Stimulated activated CD8-positive, alpha-beta memory T cell treated with anti-CD3 and anti-CD28 coated beads, Interleukin-15, amount 100 ng/mL, for 4 hours (primary cell): Measurements from ENCODE around the gene SYN1.

ENCODE experiments used
- DNase-seq, 2 donors: peaks; one replicate each; pipeline ENCODE4 v3.0.0-alpha.2; 2020; ENCODE audit warnings: low read depth in 2 of 2

SYN1 gene

DNA sequence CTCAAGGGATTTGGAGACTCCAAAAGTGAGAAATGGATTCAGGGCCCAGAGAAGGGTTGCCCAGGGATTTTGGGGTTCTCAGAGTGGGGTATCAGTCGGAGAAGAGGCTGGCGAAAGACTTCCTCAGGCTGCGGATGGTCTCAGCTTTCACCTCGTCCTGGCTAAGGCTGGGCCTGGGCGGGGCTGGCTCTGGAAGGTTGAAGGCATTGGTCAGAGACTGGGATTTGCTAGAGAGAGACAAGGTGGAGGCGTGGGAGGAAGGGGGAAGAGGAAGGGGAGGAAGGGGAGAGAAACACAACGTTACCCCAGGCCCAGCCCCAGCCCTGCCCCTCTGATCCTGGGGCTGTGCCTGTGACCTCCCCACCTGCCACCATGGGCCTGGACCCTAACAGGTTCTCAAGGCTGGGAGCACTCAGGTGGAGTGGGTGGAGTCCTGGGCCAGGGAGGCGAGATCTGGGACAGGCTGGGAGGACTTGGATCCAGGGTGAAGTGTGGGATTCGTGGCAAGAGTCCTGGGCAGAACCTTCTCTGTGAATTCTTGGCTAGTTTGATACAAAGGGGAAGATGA, 46.8 kb downstream of the SYN1 start:
- no peak for DNase-seq

DNA sequence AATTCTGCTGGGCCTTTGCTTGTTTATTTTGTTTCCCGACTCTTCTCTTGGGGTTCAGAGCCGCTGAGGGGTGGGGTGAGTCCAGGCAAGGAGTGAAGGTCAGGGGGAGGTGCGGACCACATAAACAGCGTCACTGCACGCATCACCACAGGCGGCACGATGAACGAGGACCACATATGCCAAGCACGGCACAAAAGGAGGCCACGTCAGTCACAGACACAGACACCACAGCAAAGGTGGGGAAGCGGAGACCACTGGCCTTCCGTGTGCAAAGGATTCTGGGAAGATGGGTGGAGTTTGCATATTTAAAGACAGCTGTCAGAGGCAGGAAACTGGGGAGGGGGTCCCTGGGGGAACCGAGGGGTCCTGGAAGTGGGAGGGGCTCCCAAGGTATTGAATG, 47.8 kb downstream of the SYN1 start:
- no peak for DNase-seq

DNA sequence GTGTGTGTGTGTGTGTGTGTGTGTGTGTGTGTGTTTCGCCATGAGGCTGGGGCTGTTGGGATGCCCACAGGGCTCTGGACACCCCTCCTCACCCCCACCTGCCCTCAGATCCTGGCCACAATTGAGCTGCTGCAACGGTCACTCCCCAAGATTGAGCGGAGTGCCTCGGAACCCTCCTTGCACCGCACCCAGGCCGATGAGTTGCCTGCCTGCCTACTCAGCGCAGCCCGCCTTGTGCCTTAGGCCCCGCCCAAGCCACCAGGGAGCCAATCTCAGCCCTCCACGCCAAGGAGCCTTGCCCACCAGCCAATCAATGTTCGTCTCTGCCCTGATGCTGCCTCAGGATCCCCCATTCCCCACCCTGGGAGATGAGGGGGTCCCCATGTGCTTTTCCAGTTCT, 48.4 kb downstream of the SYN1 start:
- no peak for DNase-seq

DNA sequence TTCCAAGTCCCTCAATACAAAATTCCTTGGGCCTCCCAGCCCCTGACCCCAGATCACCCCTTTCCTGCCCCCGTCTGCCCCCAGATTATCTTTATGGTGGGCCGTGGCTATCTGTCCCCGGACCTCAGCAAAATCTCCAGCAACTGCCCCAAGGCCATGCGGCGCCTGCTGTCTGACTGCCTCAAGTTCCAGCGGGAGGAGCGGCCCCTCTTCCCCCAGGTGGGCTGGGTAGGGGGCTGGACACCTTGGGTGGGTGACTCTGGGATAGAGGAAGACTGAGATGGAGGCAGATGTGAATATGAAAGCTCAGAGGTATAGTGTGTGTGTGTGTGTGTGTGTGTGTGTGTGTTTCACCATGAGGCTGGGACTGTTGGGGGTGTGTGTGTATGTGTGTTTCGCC, 48.9 kb downstream of the SYN1 start:
- DNase-seq: no peak

DNA sequence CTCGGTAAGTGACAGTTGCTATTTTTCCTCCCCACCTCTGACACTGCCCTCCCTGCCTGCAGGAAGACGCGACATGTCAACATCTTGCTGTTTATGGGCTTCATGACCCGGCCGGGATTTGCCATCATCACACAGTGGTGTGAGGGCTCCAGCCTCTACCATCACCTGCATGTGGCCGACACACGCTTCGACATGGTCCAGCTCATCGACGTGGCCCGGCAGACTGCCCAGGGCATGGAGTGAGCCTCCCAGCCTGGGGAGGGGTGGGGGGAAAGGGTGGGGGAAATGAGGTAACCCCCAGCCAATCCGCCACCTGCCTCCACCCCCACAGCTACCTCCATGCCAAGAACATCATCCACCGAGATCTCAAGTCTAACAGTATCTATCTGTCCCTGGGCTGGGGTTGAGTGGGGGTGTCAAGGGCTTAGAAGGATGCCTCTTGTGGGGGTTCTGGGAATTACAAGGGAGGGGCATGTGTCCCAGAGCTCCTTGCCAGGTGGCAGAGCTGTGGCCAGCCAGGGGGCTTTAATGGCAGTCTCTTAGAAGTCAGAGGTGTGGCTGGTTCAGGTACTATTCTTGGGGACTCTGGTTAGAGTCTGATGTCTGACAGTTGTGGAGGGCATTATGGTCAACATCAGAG, 50.9 kb downstream of the SYN1 start:
- DNase-seq: no peak

DNA sequence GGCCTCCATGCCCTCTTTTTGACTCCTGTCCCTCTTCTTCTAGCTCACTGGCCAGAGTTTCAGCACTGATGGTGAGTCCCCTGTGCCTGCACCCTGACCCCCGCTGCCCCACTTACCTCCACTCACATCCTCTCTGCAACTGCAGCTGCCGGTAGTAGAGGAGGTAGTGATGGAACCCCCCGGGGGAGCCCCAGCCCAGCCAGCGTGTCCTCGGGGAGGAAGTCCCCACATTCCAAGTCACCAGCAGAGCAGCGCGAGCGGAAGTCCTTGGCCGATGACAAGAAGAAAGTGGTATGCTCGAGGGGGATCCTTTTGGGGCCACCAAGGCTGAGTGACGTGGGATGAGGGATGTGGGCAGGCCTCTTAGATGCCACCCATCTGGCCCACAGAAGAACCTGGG, 52.8 kb downstream of the SYN1 start:
- no peak for DNase-seq

DNA sequence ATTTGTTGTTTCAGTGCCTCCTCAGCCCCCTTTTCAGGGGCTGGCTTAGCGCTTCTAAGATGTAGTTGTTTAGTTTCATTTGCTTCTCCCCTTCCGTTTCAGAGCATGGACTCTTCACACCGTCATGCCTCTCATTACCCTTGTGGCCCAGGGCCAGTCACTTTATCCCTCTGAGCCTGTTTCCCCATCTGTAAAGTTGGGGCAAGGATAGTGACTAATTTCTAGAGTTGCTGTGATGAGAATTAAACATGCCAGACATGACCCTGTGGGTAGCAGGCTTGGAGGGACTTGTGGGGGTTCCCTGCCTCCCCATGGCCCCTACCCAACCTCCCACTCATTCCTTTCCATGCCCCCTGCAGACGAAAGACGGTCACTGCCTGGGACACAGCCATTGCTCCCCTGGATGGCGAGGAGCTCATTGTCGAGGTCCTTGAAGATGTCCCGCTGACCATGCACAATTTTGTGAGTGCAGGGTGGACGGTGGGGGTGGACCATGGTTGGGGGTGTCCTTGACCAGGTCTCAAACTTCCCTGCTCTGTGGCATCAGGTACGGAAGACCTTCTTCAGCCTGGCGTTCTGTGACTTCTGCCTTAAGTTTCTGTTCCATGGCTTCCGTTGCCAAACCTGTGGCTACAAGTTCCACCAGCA, 55.1 kb downstream of the SYN1 start:
- DNase-seq: no peak

DNA sequence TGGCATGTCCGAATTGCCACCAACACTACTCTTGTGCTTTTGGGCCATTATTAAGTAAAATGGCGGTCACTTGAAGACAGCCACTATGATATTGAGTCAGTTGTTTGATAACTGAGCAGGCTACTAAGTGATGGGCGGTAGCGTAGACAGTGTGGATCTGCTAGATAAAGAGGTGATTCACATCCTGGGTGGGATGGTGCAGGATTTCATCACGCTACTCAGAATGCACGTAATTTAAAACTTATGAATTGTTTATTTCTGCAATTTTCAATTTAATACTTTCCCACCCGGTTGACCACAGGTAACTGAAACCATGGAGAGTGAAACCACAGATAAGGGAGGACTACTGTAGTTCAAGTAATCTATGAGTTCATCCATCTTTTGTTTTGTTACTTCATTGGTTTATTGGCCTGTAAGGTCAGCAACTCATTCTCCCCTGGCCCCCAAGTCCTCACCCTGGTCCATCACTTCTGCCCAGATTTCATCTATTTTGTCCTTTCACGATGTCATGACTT, 55.8 kb downstream of the SYN1 start:
- no peak for DNase-seq

DNA sequence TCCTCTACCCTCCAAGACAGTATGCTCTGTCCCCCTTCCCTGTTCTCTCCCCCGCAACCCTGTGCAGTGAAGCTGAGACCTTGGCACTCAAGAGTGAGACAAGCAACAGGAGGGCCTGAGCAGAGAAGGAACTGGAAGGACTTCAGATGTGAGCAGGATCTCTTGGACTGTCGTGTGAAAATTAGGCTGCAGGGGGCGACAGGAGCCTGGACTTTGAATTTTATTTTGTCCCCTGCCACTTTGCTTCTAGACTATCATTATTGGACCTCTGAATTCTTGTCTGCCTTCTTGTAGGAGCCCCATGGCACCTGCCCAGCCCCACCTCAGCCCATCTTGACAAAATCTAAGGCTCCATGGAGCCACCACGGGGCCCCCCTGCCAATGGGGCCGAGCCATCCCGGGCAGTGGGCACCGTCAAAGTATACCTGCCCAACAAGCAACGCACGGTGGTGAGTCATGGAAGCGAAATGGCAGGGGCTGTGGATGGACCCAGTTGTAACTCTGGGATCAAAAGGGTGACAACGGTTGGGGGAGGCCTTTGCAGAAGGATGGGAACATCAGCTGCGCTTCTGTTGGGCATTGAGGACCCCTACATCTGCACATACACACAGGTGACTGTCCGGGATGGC, 56.9 kb downstream of the SYN1 start:
- no peak for DNase-seq

DNA sequence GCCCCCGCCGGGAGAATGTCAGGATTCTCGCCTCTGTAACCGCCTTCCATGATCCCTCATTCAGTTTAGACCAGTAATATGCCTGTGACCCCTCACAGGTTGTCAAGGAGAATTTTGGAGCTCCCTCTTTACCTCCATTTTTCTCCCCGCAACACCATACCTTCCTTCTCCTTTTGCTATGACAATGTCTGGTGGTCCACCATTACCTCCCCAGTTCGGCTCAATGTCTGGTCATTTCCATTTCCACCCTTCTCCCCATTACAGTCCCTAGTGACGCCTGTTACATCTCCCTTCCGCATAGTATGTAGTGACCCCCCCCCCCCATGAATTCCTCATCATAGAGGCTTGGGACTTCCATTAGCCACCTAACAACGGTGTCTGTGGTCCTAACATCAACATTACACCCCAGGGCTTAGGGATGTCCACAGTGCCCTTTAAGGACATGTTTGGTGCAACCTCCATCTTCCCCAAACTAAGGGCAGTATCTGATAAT, 58.0 kb downstream of the SYN1 start:
- DNase-seq: no peak

DNA sequence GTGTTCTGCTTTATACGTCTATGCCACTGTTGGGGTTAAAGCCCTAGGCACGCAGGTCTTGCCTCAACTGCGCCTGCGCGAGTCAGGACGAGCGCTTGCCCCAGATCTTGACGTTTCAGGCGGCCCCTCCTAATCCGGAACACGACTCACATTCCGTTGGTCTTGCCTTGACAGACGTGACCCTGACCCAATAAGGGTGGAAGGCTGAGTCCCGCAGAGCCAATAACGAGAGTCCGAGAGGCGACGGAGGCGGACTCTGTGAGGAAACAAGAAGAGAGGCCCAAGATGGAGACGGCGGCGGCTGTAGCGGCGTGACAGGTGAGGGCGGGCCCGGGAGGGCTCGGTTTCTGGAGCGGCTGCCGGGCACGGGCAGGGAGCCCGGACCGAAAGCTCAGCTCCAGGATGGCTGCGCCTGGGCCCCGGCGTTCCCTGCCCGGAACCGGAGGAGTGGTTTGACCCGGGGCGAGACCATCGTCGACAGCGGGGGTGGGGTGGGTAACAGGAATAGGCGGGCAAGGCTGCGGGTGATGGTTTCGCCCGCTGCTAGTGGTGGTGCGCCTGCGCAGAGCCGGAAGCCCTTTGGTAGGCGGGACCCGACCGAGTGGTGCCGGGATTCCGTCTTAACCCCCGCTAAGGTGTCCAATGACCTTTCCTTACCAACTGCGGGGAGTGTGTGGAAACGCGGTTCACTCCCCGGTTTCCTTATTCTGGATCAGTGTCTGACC, 58.6 kb downstream of the SYN1 start, which contains the start of gene ARAF:
Gene ARAF (plus strand): TSS at position 272 of the 725 bp plus-strand sequence. CDS start 1,763 bp downstream, outside the sequence.
- peak; percentile 87 to 95 for DNase-seq

DNA sequence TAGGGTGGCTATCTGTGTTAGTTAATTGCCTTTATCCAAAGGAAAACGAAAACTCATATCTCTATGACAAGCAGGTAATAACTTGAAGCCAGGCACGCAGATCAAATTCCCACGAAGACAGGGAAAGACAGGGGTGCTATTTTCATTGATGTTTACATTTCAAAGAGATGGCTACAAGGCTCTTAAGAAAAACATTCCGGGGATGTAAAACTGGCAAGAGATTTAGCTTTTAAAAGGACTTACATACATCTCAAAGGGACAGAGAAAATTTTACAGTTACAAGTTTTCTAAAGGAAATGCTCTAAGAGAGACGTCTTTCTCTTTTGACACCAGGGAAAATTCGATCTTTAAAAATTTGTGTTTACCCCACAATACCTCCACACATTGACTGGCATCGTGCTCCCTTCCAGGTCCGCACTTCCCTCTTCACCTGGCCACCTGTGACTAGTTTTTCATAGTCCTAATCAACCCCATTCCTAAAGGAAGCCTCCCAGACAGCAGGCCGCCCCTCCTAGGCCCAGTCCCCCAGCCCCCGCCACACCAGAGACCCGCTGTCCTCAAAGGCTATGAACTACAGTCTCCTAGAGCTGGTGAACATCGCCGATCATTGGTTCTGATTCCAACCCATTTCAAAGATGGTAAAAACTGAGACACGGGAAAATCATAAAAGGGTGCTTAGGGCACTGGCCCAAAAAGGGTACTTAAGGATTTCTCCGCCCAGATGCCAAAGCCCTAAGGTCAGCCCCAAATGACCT, 59.3 kb downstream of the SYN1 start:
- no peak for DNase-seq

DNA sequence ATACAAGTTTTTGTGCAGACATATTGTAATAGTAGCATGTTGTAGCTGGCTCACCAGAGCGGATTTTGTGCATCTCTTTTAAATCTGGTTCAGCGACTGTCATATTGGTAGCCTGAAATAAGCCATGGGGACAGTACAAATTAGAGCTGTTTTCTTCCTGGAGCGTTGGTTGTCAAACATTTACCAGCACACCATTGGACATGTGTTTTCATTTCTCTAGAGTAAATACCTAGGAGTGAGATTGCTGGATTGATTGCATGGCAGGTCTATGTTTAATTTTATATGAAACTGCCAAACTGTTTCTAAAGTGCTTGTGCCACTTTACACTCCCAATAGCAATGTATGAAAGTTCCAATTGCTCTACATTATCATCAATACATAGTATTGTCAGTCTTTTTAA, 61.2 kb downstream of the SYN1 start:
- DNase-seq: no peak

DNA sequence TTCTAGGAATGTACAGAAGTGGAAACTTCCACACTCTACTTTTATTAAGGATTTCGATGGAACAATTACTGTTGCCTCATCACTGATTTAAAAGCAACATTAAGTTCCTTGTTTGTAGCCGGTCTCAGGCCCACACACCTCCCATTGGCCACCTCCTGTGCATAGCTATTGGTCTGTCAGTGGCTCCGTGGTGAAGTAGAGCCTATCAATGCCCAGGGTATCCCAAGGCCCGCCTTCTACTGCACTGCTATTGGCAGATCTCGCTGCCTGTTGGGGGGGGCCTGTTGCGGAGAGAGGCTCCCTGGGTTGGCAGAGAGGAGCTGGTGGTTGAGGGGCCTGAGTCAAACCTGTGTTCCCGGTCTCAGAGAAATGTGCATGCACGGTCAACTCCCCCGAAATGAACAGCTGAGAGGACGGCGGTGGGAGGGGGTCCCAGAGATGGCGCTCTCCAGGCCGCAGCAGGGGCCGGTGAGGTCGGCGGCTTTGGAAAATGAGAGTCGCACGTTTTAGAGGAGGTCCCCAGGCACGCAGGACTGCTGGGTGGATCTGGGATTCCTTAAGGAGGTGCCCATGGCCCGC, 63.5 kb downstream of the SYN1 start:
- DNase-seq: peak; percentile 63 to 72

DNA sequence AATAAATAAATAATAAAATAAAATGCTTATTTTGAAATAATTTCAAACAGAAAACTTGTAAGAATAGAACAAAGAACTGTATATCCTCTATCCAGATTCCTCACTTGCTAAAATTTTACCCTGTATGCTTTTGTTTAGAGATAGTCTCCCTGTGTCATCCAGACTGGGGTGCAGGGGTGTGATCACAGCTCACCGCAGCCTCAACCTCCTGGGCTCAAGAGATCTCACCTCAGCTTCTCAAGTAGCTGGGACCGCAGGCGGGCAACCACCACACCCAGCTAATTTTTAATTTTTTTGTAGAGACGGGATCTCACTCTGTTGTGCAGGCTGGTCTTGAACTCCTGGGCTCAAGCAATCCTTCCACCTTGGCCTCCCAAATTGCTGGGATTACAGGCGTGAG, 76.2 kb downstream of the SYN1 start:
- DNase-seq: no peak

DNA sequence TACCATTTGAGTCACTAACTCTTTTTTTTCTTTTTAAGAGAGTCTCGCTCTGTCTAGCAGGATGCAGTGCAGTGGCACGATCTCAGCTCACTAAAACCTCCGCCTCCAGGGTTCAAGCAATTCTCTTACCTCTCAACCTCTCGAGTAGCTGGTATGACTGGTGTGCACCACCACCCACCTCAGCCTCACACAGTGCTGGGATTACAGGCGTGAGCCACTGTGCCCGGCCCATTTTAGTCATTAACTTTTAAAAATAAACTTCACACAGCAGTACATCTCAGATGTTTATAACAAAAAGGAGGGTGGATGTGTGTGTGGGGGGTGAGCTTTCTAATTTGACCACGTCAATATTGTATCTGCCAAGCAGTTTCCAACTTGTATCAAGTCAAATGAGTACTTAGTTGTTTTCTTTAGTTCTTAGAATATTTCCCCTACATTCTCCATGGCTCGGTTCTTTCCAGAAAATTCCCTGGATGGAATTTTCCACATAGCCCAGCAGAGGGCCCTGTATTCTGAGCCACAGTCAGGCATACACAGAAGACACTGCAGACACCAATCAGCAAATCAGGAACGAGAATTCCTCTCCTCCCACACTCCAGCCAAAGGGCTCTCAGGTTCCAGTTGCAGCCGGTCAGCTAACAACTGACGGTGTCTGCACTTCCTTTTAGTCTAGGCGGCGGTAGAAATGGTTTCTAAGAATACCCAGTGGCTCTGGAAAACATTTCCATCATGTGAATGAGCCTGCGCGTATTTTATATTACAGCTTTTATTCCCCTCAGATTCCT, 78.7 kb downstream of the SYN1 start:
- no peak for DNase-seq

DNA sequence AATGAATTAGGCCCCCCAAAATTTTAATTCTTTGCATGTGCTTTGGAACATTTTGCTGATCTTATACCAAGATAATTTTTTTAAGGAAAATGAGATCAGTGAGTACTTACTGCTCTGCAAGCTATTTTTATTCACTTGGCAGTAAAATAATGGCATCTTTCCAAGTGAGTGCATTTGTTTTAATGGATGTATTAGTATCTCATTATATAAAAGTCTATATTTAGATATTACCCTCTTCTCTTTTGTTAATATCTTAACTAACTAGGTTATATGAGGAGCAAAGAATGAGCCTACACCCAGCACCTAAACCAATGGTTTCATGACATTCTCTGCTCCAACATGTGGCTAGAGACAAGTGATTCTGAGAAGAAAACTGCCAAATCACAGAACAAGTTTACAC, 79.8 kb downstream of the SYN1 start:
- DNase-seq: no peak

DNA sequence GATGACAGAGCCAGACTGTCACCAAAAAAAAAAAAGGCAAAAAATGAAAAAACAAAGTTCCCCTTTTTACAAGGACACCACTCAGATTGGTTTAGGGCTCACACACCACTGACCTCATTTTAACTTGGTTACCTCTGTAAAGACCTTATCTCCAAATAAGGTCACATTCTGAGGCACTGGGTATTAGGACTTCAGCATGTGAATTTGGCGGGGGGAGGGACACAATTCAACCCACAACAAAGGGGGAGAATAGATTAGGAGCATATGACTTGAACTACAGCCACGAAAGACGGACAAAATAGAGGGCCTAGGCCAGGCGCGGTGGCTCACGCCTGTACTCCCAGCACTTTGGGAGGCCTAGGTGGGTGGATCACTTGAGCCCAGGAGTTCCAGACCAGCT, 89.6 kb downstream of the SYN1 start:
- DNase-seq: no peak

DNA sequence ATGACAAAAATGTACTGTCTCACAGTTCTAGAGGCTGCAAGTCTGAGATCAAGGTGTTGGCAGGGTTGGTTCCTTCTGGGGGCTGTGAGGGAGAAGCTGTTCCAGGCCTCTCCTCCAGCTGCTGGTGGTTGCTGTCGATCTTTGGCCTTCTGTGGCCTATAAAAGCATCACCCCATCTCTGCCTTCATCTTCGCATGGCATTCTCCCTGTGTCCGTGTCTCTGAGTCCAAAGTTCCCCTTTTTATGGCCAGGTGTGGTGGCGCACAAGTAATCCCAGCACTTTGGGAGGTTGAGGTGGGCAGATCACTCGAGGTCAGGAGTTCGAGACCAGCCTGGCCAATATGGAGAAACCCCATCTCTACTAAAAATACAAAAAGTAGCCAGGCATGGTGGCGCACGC, 90.1 kb downstream of the SYN1 start:
- DNase-seq: no peak

DNA sequence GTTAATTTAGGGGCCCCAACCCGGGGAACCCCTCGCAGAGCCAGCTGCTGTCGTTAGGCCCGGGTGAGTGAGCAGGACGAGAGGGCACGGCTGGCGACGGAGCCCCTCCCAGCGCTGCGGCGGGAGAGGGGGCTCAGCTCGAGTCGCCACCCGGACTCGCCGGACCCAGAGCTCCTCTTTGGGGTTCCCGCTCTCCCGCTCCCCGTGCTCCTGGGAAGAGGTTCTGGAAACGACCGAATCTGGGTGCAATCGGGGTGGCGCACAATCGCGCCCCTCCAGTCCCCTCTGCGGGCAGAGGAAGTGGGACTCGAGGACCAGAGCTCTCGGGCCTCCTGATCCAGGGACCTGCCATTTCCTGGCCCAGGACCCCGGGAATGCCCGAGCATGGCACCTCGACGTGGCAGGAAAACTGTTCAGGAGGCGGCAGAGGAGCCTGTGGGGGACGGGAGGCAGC, 95.9 kb downstream of the SYN1 start:
- no peak for DNase-seq
